GM19023 (cell line): ENCODE results near the gene UTY.
"Not testable (repeated sequence)": the region's sequence is repeated elsewhere in the genome, so short reads cannot be mapped to it uniquely, and the experiment has no call there.

Experiments used
- ATAC-seq: cut with Tn5 transposase; IDR thresholded peaks from one replicate; pipeline ENCODE4 v1.9.1; 2021; ENCODE audit warnings: mild to moderate bottlenecking, moderate library complexity; ENCODE audit not compliant: unreplicated experiment

UTY gene

GRCh38 chrY:13312966-13313365 lies 166.9 kb downstream of the UTY start:
- ATAC-seq = no peak

- no peak for ATAC-seq
Measured at GRCh38 chrY:13307959-13308358, 171.9 kb downstream of the UTY start.

- no peak for ATAC-seq
Measured at GRCh38 chrY:13300795-13301194, 179.0 kb downstream of the UTY start.

GRCh38 chrY:13299411-13299810 lies 180.4 kb downstream of the UTY start:
- ATAC-seq = no peak

GRCh38 chrY:13296176-13296890 lies 183.5 kb downstream of the UTY start:
- ATAC-seq = no peak

- ATAC-seq = no peak
Measured at GRCh38 chrY:13295026-13295425, 184.8 kb downstream of the UTY start.

GRCh38 chrY:13291199-13291598 lies 188.6 kb downstream of the UTY start:
- ATAC-seq = no peak

- ATAC-seq = not testable (repeated sequence)
Measured at GRCh38 chrY:13282151-13283054, 197.4 kb downstream of the UTY start.

- ATAC-seq = no peak
Measured at GRCh38 chrY:13279561-13279960, 200.3 kb downstream of the UTY start.

GRCh38 chrY:13271706-13272105 lies 208.1 kb downstream of the UTY start:
- no peak for ATAC-seq

- not testable (repeated sequence) for ATAC-seq
Measured at GRCh38 chrY:13253941-13254440, 225.8 kb downstream of the UTY start.

GRCh38 chrY:13250421-13250820 lies 229.4 kb downstream of the UTY start:
- ATAC-seq = no peak

GRCh38 chrY:13243716-13244115 lies 236.1 kb downstream of the UTY start:
- no peak for ATAC-seq

GRCh38 chrY:13233901-13234300 lies 245.9 kb downstream of the UTY start:
- no peak for ATAC-seq

GRCh38 chrY:13233118-13233517 lies 246.7 kb downstream of the UTY start:
- no peak for ATAC-seq

GRCh38 chrY:13227354-13227953 lies 252.4 kb downstream of the UTY start:
- no peak for ATAC-seq

GRCh38 chrY:13210961-13211646 lies 268.7 kb downstream of the UTY start:
- no peak for ATAC-seq

- no peak for ATAC-seq
Measured at GRCh38 chrY:13205214-13205613, 274.6 kb downstream of the UTY start.
